CD14-positive monocyte (primary cell): ENCODE data around the gene SGCA. TPM values are rescaled to one million over a fixed set of nuclear protein-coding genes. Genes with fewer than 3 reads are reported as not detected.
A peak's percentile ranks its signal among the peaks of the same experiment; 100 is the strongest.

Experiments used
- DNase-seq, 3 donors: peaks; one replicate each; pipeline ENCODE4 v3.0.0-alpha.2; 2011 to 2022
- H2AFZ ChIP-seq: 2 replicates; pipeline ENCODE4 v1.6.0; 2012; ENCODE audit warnings: mild to moderate bottlenecking, low read depth, low read length, inconsistent platforms; ENCODE audit not compliant: insufficient read depth, poor library complexity, severe bottlenecking
- H3K27ac ChIP-seq, 2 donors: 1 replicate in 1 of 2; 2 replicates in 1 of 2; pipeline ENCODE4 v1.5.1; 2012 to 2013; ENCODE audit warnings: low read length in 2 of 2, control low read depth in 1 of 2, inconsistent platforms in 1 of 2, low read depth in 1 of 2, mild to moderate bottlenecking in 1 of 2
- H3K27me3 ChIP-seq, 2 donors: one replicate each; pipeline versions ENCODE4 v1.6.0 to v1.6.1; 2011 to 2013; ENCODE audit warnings: low read length in 2 of 2; ENCODE audit not compliant: control insufficient read depth in 2 of 2, insufficient read depth in 2 of 2
- H3K36me3 ChIP-seq, 2 donors: replicated peaks in 1 of 2; 1 replicate in 1 of 2; 2 replicates in 1 of 2; pipeline versions ENCODE4 v1.5.1 to v1.6.1; 2012 to 2013; ENCODE audit warnings: low read length in 2 of 2, control low read depth in 1 of 2, inconsistent platforms in 1 of 2, mild to moderate bottlenecking in 1 of 2; ENCODE audit not compliant: insufficient read depth in 2 of 2, control insufficient read depth in 1 of 2
- H3K4me1 ChIP-seq, 2 donors: 1 replicate in 1 of 2; 2 replicates in 1 of 2; pipeline versions ENCODE4 v1.5.1 to v1.6.1; 2012 to 2013; ENCODE audit warnings: low read length in 2 of 2, control low read depth in 1 of 2, inconsistent platforms in 1 of 2, mild to moderate bottlenecking in 1 of 2, moderate library complexity in 1 of 2; ENCODE audit not compliant: insufficient read depth in 2 of 2, control insufficient read depth in 1 of 2
- H3K4me2 ChIP-seq: replicated peaks from 2 replicates; pipeline ENCODE3; 2012; ENCODE audit warnings: low read length, moderate library complexity, mild to moderate bottlenecking; ENCODE audit not compliant: poor library complexity, severe bottlenecking; ENCODE audit errors: extremely low read depth
- H3K4me3 ChIP-seq, 3 experiments: fragments of 200-600 bp in 1 of 3; sonication (generic) in 1 of 3; replicated peaks in 1 of 3; 1 replicate in 2 of 3; 2 replicates in 1 of 3; pipeline ENCODE4 v1.5.1; 2011 to 2013; ENCODE audit warnings: low read length in 3 of 3, mild to moderate bottlenecking in 3 of 3, control low read depth in 2 of 3, low read depth in 2 of 3, inconsistent platforms in 1 of 3, moderate library complexity in 1 of 3
- H3K79me2 ChIP-seq: 2 replicates; pipeline ENCODE4 v1.6.0; 2012; ENCODE audit warnings: mild to moderate bottlenecking, control low read depth, inconsistent platforms, low read length, moderate library complexity; ENCODE audit not compliant: insufficient read depth
- H3K9ac ChIP-seq: 2 replicates; pipeline ENCODE4 v1.6.0; 2017; ENCODE audit warnings: low read length, mild to moderate bottlenecking; ENCODE audit not compliant: insufficient read depth, poor library complexity, severe bottlenecking
- H3K9me3 ChIP-seq, 2 donors: replicated peaks in 1 of 2; 1 replicate in 1 of 2; 2 replicates in 1 of 2; pipeline versions ENCODE4 v1.5.1 to v1.6.1; 2012 to 2013; ENCODE audit warnings: low read length in 2 of 2, control low read depth in 1 of 2; ENCODE audit not compliant: control insufficient read depth in 1 of 2, insufficient read depth in 1 of 2
- H4K20me1 ChIP-seq: 2 replicates; pipeline ENCODE4 v1.6.0; 2012; ENCODE audit warnings: mild to moderate bottlenecking, low read length, control low read depth, moderate library complexity; ENCODE audit not compliant: insufficient read depth
- H3K27ac Mint-ChIP-seq, 7 donors: one replicate each; pipeline ENCODE4 v1.8.0; 2020; ENCODE audit warnings: mild to moderate bottlenecking in 7 of 7, mixed read lengths in 7 of 7, moderate library complexity in 6 of 7, inconsistent platforms in 2 of 7
- H3K27me3 Mint-ChIP-seq, 3 donors: one replicate each; pipeline ENCODE4 v1.8.0; 2021 to 2022; ENCODE audit warnings: low read depth in 3 of 3, mild to moderate bottlenecking in 3 of 3, mixed read lengths in 3 of 3, moderate library complexity in 3 of 3, inconsistent platforms in 1 of 3
- H3K36me3 Mint-ChIP-seq, 2 donors: one replicate each; pipeline ENCODE4 v1.8.0; 2020; ENCODE audit warnings: mixed read lengths in 2 of 2, inconsistent platforms in 1 of 2, mild to moderate bottlenecking in 1 of 2
- H3K4me1 Mint-ChIP-seq: one replicate; pipeline ENCODE4 v1.8.0; 2020; ENCODE audit warnings: mild to moderate bottlenecking, mixed read lengths
- H3K4me3 Mint-ChIP-seq, 2 donors: one replicate each; pipeline ENCODE4 v1.8.0; 2020; ENCODE audit warnings: mild to moderate bottlenecking in 2 of 2, mixed read lengths in 2 of 2, moderate library complexity in 1 of 2
- H3K9me3 Mint-ChIP-seq, 7 donors: one replicate each; pipeline ENCODE4 v1.8.0; 2020 to 2022; ENCODE audit warnings: mixed read lengths in 7 of 7, mild to moderate bottlenecking in 6 of 7, moderate library complexity in 6 of 7, inconsistent platforms in 2 of 7
- WGBS: methylation state at CpG from one replicate; pipeline ENCODE4 v1.1.5; 2013; ENCODE audit warnings: missing lambda C conversion rate; ENCODE audit not compliant: insufficient coverage; 5-methylcytosine and 5-hydroxymethylcytosine counted together
- intact Hi-C, 2 donors: fragments of 100-400 bp; cut with micrococcal nuclease; formaldehyde crosslinking; loops; one replicate each; pipeline versions ENCODE4 v1.15.0 to v1.15.1; 2023
- polyA plus RNA-seq, 3 donors: library from polyadenylated mRNA; depleted of rRNA in 1 of 3; unstranded in 2 of 3; stranded (reverse) in 1 of 3; fragments of 300-500 nt in 2 of 3; fragments of >200 nt in 1 of 3; fragmentation: Illumina TruSeq in 2 of 3; gene quantifications; 1 replicate in 2 of 3; 2 replicates in 1 of 3; pipeline ENCODE4 v1.2.3, GENCODE V29; 2012 to 2021
- TF ChIP-seq, protein P1 (sequence below): fragments of 200-600 bp; IDR thresholded peaks from one replicate; pipeline ENCODE4 v1.8.0; 2022; ENCODE audit warnings: antibody characterized with exemption, mild to moderate bottlenecking

SGCA gene
- polyA plus RNA-seq, 3 donors: 0.27 to 0.89 (median 0.53) TPM

DNA sequence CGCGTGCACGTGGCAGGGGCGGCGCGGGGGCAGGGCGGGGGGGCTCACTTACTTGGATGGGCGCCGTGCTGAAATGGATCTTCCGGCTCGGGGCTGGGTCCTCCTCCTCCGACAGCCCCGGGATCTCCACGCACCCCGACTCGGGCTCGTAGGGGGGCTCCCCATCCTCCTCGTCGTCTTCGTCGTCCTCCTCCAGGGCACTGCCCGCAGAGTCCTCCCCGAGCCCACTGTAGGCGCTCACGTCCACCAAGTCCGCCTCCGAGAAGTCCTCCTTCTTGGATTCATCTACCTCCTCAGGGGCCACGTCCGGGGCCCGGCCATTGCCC, 16.8 kb upstream of the SGCA start:
- H3K9me3 Mint-ChIP-seq: peaks cover 0 to 4% (median 0%) of the 10 kb centered on the region in 7 donors
- Histone ChIP-seq H3K9ac (peak overlapping the region; percentile 90), H3K27me3 (no peaks in the 10 kb centered on the region), H3K4me3 (peak overlapping the region; percentile 83 to 100 (median 95)), H3K36me3 (peaks cover 16 to 26% of the 10 kb centered on the region in 2 donors), H3K4me2 (peak overlapping the region; percentile 99), H3K27ac (peak overlapping the region; percentile 83 to 93), H4K20me1 (peaks cover 72% of the 10 kb centered on the region), H3K4me1 (peaks cover 58 to 69% of the 10 kb centered on the region in 2 donors), H2AFZ (no peak overlapping the region), H3K79me2 (peaks cover 84% of the 10 kb centered on the region), H3K9me3 (no peaks in the 10 kb centered on the region)
- TF ChIP-seq, protein P1, sequence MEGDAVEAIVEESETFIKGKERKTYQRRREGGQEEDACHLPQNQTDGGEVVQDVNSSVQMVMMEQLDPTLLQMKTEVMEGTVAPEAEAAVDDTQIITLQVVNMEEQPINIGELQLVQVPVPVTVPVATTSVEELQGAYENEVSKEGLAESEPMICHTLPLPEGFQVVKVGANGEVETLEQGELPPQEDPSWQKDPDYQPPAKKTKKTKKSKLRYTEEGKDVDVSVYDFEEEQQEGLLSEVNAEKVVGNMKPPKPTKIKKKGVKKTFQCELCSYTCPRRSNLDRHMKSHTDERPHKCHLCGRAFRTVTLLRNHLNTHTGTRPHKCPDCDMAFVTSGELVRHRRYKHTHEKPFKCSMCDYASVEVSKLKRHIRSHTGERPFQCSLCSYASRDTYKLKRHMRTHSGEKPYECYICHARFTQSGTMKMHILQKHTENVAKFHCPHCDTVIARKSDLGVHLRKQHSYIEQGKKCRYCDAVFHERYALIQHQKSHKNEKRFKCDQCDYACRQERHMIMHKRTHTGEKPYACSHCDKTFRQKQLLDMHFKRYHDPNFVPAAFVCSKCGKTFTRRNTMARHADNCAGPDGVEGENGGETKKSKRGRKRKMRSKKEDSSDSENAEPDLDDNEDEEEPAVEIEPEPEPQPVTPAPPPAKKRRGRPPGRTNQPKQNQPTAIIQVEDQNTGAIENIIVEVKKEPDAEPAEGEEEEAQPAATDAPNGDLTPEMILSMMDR: no peak
- peak overlapping the region; percentile 97 to 100 for H3K4me3 Mint-ChIP-seq
- WGBS: under 1% methylated on average over 30 of the region's 30 CpGs
- H3K4me1 Mint-ChIP-seq: peaks cover 55% of the 10 kb centered on the region
- peaks cover 0 to 2% (median 1%) of the 10 kb centered on the region in 3 donors for H3K27me3 Mint-ChIP-seq
- peak overlapping the region; percentile 91 to 98 (median 95) for H3K27ac Mint-ChIP-seq
- intact Hi-C loops: no loop called here
- peaks cover 28 to 33% of the 10 kb centered on the region in 2 donors for H3K36me3 Mint-ChIP-seq
- DNase-seq: no peak

DNA sequence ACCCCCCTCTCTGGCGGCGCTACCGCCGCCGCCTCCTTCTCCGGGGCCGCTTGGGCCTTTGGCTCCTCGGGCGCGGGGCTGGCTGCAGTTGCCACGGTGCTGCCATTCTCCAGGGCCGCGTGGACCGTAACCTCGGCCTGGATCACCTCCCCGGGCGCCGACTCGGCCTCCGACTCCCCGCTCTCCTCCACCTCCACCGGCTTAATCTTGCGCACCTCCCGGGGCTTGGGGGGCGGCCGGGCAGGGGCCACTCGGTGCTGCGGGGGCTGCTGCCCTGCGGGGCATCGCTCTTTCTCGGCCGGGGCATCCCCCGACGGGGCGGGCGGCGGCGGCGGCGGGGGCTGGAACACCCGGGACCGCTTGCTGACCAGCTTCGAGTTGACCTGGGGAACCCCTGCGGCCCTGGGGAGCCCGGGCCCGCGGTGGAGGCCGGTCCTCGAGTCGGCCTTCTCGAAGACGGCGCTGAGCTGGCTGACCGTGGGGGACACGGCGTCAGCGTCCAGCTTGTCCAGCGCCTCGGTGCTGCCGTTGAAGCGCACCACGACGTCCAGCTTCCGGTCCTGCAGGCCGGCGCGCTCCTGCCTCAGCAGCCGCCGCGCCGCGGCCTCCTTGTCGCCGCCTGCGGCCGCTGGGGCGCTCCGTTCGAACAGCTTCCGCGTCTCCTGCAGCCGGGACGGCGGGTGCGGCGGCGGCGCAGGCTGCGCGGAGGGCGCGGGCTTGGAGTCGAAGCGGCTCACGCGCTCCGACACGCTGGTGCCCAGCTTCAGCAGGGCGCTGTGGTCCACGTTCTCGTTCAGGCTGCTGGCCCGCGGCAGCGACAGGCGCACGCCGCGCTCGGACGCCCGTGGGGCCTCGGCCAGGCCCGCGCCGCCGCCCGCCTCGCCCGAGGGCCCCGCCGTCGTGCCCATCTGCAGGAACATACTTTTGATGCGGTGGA, 16.1 kb upstream of the SGCA start:
- WGBS: under 1% methylated on average over 123 of the region's 123 CpGs
- TF ChIP-seq, protein P1: peak; percentile 20
- Histone ChIP-seq H3K4me2 (peak overlapping the region; percentile 99), H3K36me3 (peaks cover 10 to 20% of the 10 kb centered on the region in 2 donors), H3K27ac (peak overlapping the region; percentile 83 to 93), H3K4me1 (peaks cover 58 to 69% of the 10 kb centered on the region in 2 donors), H3K27me3 (no peaks in the 10 kb centered on the region), H4K20me1 (peaks cover 72% of the 10 kb centered on the region), H2AFZ (no peak overlapping the region), H3K79me2 (peaks cover 78% of the 10 kb centered on the region), H3K9ac (peak overlapping the region; percentile 90), H3K4me3 (peak overlapping the region; percentile 83 to 100 (median 95)), H3K9me3 (no peaks in the 10 kb centered on the region)
- peak overlapping the region; percentile 91 to 98 (median 95) for H3K27ac Mint-ChIP-seq
- H3K4me3 Mint-ChIP-seq: peak overlapping the region; percentile 97 to 100
- H3K4me1 Mint-ChIP-seq: peaks cover 55% of the 10 kb centered on the region
- peaks cover 0 to 4% (median 0%) of the 10 kb centered on the region in 7 donors for H3K9me3 Mint-ChIP-seq
- H3K36me3 Mint-ChIP-seq: peaks cover 22 to 27% of the 10 kb centered on the region in 2 donors
- DNase-seq: peak; percentile 38 to 57 (median 48)
- intact Hi-C loops: no loop called here
- peaks cover 0 to 2% (median 1%) of the 10 kb centered on the region in 3 donors for H3K27me3 Mint-ChIP-seq
